Nephron (organoid): ENCODE data around the gene TFR2.

Experiments used
- H3K27ac Mint-ChIP-seq, 3 experiments: 2 replicates each; pipeline ENCODE4 v1.8.0; 2020; ENCODE audit warnings: mixed read lengths in 3 of 3, mild to moderate bottlenecking in 2 of 3, moderate library complexity in 1 of 3
- H3K27me3 Mint-ChIP-seq: 2 replicates; pipeline ENCODE4 v1.8.0; 2021; ENCODE audit warnings: low read depth, mild to moderate bottlenecking, moderate library complexity, mixed read lengths
- H3K36me3 Mint-ChIP-seq: 2 replicates; pipeline ENCODE4 v1.8.0; 2020; ENCODE audit warnings: low read depth, mixed read lengths
- H3K4me1 Mint-ChIP-seq: 2 replicates; pipeline ENCODE4 v1.8.0; 2020; ENCODE audit warnings: mixed read lengths
- H3K4me3 Mint-ChIP-seq, 3 experiments: 2 replicates each; pipeline ENCODE4 v1.8.0; 2020; ENCODE audit warnings: mild to moderate bottlenecking in 3 of 3, mixed read lengths in 3 of 3, moderate library complexity in 2 of 3
- H3K9me3 Mint-ChIP-seq: 2 replicates; pipeline ENCODE4 v1.8.0; 2020; ENCODE audit warnings: mixed read lengths
- TF ChIP-seq, protein P1 (sequence below), 3 experiments: fragments of 200-600 bp; sonication (generic); IDR thresholded peaks; one replicate each; pipeline ENCODE4 v1.5.0; 2021; ENCODE audit warnings: antibody characterized with exemption in 3 of 3; ENCODE audit not compliant: unreplicated experiment in 3 of 3

Gene TFR2

DNA sequence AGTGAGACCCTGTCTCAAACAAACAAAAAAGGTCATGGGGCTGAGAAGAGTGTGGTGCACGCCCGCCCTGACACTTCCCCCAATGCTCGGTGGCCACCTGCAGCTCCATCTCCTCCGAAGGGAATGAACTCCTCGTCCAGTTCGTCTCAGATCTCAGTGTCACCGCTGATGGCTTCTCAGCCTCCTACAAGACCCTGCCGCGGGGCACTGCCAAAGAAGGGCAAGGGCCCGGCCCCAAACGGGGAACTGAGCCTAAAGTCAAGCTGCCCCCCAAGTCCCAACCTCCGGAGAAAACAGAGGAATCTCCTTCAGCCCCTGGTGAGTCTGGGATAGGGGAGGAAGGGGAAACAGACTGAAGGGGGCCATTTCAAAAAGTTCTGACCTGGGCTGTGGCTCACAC lies 35.0 kb downstream of the TFR2 start:
- H3K36me3 Mint-ChIP-seq, result peaks cover 20% of the 10 kb centered on the region
- H3K4me3 Mint-ChIP-seq, result peak overlapping the region; percentile 19 to 56 (median 56)
- peaks cover 4% of the 10 kb centered on the region for H3K4me1 Mint-ChIP-seq
- no peaks in the 10 kb centered on the region for H3K27me3 Mint-ChIP-seq
- H3K27ac Mint-ChIP-seq, result no peak overlapping the region
- TF ChIP-seq, protein P1, sequence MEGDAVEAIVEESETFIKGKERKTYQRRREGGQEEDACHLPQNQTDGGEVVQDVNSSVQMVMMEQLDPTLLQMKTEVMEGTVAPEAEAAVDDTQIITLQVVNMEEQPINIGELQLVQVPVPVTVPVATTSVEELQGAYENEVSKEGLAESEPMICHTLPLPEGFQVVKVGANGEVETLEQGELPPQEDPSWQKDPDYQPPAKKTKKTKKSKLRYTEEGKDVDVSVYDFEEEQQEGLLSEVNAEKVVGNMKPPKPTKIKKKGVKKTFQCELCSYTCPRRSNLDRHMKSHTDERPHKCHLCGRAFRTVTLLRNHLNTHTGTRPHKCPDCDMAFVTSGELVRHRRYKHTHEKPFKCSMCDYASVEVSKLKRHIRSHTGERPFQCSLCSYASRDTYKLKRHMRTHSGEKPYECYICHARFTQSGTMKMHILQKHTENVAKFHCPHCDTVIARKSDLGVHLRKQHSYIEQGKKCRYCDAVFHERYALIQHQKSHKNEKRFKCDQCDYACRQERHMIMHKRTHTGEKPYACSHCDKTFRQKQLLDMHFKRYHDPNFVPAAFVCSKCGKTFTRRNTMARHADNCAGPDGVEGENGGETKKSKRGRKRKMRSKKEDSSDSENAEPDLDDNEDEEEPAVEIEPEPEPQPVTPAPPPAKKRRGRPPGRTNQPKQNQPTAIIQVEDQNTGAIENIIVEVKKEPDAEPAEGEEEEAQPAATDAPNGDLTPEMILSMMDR (IDR thresholded peaks at IDR 0.05; ENCODE audit: unreplicated experiment in 3 of 3), result no peak
- no peaks in the 10 kb centered on the region for H3K9me3 Mint-ChIP-seq

DNA sequence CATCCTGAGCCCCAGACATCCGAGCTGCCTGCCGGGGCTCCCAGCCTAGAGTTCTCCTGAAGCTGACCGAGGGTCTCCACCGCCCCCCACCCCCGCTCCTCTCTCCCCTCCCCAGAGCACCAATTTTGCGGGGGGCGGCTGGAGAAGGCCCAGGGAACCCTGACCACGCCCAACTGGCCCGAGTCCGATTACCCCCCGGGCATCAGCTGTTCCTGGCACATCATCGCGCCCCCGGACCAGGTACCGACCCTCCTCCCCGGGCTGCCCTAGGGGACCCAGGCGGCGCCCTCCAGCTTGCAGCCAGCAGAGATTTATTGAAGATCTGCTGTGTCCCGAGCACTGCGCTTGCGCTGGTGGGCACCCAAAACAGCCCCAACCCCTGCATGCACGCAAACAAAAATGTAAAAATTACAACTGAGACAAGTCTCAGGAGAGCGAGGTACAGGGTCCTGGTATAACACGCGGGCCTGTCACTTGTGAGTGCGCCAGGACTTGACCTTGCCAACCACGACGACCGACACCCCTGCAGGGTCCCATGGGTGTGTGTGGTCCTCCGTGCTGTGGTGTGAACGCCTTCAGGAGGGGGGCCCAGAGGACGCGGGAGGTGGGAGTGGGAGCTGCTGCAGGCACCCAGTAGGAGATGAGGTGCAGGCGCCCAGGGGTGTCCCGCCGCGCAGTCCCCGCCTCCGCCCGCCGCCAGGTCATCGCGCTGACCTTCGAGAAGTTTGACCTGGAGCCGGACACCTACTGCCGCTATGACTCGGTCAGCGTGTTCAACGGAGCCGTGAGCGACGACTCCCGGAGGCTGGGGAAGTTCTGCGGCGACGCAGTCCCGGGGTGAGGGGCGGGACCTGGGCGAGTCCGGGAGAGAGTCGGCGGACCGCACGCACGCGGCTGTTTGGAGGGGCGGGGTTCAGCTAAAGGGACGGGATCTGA lies 36.1 kb downstream of the TFR2 start:
- H3K4me3 Mint-ChIP-seq, result peak overlapping the region; percentile 81 to 83 (median 82)
- H3K36me3 Mint-ChIP-seq, result peaks cover 20% of the 10 kb centered on the region
- no peaks in the 10 kb centered on the region for H3K27me3 Mint-ChIP-seq
- no peaks in the 10 kb centered on the region for H3K9me3 Mint-ChIP-seq
- H3K4me1 Mint-ChIP-seq, result peaks cover 4% of the 10 kb centered on the region
- TF ChIP-seq, protein P1 (IDR thresholded peaks at IDR 0.05; ENCODE audit: unreplicated experiment in 3 of 3), result no peak
- peak overlapping the region in 2 of 3 experiments; percentile 31 to 68 for H3K27ac Mint-ChIP-seq

GRCh38 chr7:100604028-100604975 lies 37.0 kb downstream of the TFR2 start:
- TF ChIP-seq, protein P1 (IDR thresholded peaks at IDR 0.05; ENCODE audit: unreplicated experiment in 3 of 3), result peak; percentile 28 to 49 (median 30)
- peaks cover 4% of the 10 kb centered on the region for H3K4me1 Mint-ChIP-seq
- peak overlapping the region; percentile 89 to 99 (median 95) for H3K27ac Mint-ChIP-seq
- no peaks in the 10 kb centered on the region for H3K27me3 Mint-ChIP-seq
- peak overlapping the region; percentile 86 to 92 (median 91) for H3K4me3 Mint-ChIP-seq
- no peaks in the 10 kb centered on the region for H3K9me3 Mint-ChIP-seq
- peaks cover 17% of the 10 kb centered on the region for H3K36me3 Mint-ChIP-seq

GRCh38 chr7:100603726-100604027 lies 37.7 kb downstream of the TFR2 start:
- peaks cover 17% of the 10 kb centered on the region for H3K36me3 Mint-ChIP-seq
- H3K27ac Mint-ChIP-seq, result peak overlapping the region; percentile 89 to 99 (median 95)
- TF ChIP-seq, protein P1 (IDR thresholded peaks at IDR 0.05; ENCODE audit: unreplicated experiment in 3 of 3), result no peak
- no peaks in the 10 kb centered on the region for H3K9me3 Mint-ChIP-seq
- H3K27me3 Mint-ChIP-seq, result no peaks in the 10 kb centered on the region
- H3K4me1 Mint-ChIP-seq, result peaks cover 4% of the 10 kb centered on the region
- peak overlapping the region; percentile 86 to 92 (median 91) for H3K4me3 Mint-ChIP-seq

DNA sequence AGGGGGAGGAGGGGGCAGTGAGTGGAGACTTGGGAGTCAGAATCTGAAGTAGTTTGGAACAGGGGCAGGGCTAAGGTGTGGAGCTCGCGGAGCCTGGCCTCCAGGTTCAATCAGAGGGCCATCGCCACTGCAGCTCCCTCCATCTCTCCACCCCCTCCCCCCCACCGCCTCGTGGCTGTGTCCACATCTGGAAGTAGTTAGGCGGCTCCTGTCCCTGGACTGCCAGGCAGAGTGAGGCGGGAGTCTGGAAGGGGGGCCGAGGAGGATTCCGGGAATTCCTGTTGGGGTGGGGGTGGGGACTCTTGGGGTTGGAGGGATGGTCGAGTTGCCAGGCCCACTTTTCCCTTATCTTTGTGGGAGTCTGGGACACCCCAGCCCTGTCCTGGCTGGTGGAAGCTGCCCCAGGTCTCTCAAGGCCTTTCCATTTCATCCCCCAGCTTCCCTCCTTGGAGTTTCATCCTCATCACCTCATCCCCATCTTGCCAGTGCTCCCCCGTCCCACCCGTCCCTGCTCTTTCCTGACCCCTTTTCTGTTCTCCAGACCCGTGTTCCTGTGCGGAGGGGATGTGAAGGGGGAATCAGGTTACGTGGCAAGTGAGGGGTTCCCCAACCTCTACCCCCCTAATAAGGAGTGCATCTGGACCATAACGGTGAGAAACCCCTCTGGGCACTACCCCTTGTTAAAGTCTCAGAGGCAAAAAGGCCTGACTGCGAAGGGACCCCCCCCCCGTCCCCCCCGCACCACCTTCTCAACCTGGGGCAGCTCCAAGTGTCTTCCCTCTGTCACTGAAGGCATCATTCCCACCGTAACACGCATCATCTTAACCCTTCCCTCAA lies 38.2 kb downstream of the TFR2 start:
- Mint-ChIP-seq H3K27ac (peak overlapping the region; percentile 89 to 99 (median 95)), H3K36me3 (peaks cover 17% of the 10 kb centered on the region), H3K9me3 (no peaks in the 10 kb centered on the region), H3K4me3 (peak overlapping the region; percentile 86 to 92 (median 91)), H3K4me1 (peaks cover 9% of the 10 kb centered on the region), H3K27me3 (no peaks in the 10 kb centered on the region)
- TF ChIP-seq, protein P1 (IDR thresholded peaks at IDR 0.05; ENCODE audit: unreplicated experiment in 3 of 3), result no peak
